ENCODE measurements around the gene LIMS2.

LIMS2 gene

GRCh38 chr2:127705391-127706065, 30.2 kb upstream of the LIMS2 start:
- no peak for TF ChIP-seq CTCF (conservative IDR thresholded peaks at IDR 0.05)
- no peak overlapping the region for H3K27ac ChIP-seq

- H3K27ac ChIP-seq = no peak overlapping the region
- TF ChIP-seq CTCF (conservative IDR thresholded peaks at IDR 0.05) = no peak
These were observed 29.5 kb upstream of the LIMS2 start for GRCh38 chr2:127704641-127705390.

GRCh38 chr2:127703282-127703681, 28.0 kb upstream of the LIMS2 start:
- H3K27ac ChIP-seq = peak overlapping the region; percentile 98; the same call in 1 of the 2 replicates

GRCh38 chr2:127702395-127703009, 27.2 kb upstream of the LIMS2 start:
- TF ChIP-seq CTCF (conservative IDR thresholded peaks at IDR 0.05) = no peak
- H3K27ac ChIP-seq = peak overlapping the region; percentile 98

More at GRCh38 chr2:127703282-127703681, 28.0 kb upstream of the LIMS2 start:
- no peak for TF ChIP-seq CTCF (conservative IDR thresholded peaks at IDR 0.05)

GRCh38 chr2:127701651-127702394, 26.5 kb upstream of the LIMS2 start:
- peak overlapping the region; percentile 98 for H3K27ac ChIP-seq

GRCh38 chr2:127701193-127701650, 25.9 kb upstream of the LIMS2 start, which contains the start of gene SFT2D3:
Gene SFT2D3, plus strand, starts transcription at chr2:127701497. Its CDS starts 32 bp downstream, at chr2:127701529.
- TF ChIP-seq CTCF (conservative IDR thresholded peaks at IDR 0.05) = no peak
- H3K27ac ChIP-seq = peak within 1 kb of the TSS; percentile 98

More at GRCh38 chr2:127701651-127702394, 26.5 kb upstream of the LIMS2 start:
- TF ChIP-seq CTCF (conservative IDR thresholded peaks at IDR 0.05) = peak; percentile 33
